ENCODE results near the gene DGKG.

- no peak for TF ChIP-seq CTCF (IDR thresholded peaks at IDR 0.05)
- TF ChIP-seq POLR2A (IDR thresholded peaks at IDR 0.05) = no peak
Measured at GRCh38 chr3:186208296-186208989, 153.6 kb downstream of the DGKG start.

Data from tibial nerve (tissue), 3 donors.